OCI-LY3 (cell line): ENCODE measurements around the gene DNAH14.

Experiments
- H2AFZ ChIP-seq: fragments of 200-600, 300-600 bp; shearing (Covaris generic); 2 replicates; pipeline ENCODE4 v1.6.0; 2014; ENCODE audit warnings: antibody characterized with exemption, low read depth, low read length
- H3K27ac ChIP-seq: fragments of 200-600, 300-600 bp; sonication (generic); 2 replicates; pipeline ENCODE4 v1.5.1; 2014; ENCODE audit warnings: mild to moderate bottlenecking, low read length, moderate library complexity, mixed read lengths
- H3K27me3 ChIP-seq: fragments of 200-600, 300-600 bp; sonication (generic); 2 replicates; pipeline ENCODE4 v1.6.1; 2014; ENCODE audit warnings: low read depth, low read length, mixed read lengths
- H3K36me3 ChIP-seq: fragments of 200-600, 300-600 bp; sonication (generic); replicated peaks from 2 replicates; pipeline ENCODE3; 2014; ENCODE audit warnings: low read depth, low read length, mixed read lengths
- H3K4me1 ChIP-seq: fragments of 300-600, 200-600 bp; sonication (generic); 2 replicates; pipeline ENCODE4 v1.6.1; 2014; ENCODE audit warnings: low read length, mixed read lengths
- H3K4me2 ChIP-seq: fragments of 200-600, 300-600 bp; sonication (generic); 2 replicates; pipeline ENCODE4 v1.6.1; 2014; ENCODE audit warnings: low read length, mixed read lengths
- H3K4me3 ChIP-seq: fragments of 300-600, 200-600 bp; sonication (generic); 2 replicates; pipeline ENCODE4 v1.5.1; 2014; ENCODE audit warnings: antibody characterized with exemption, mild to moderate bottlenecking, low read length, moderate library complexity
- H3K79me2 ChIP-seq: fragments of 300-600, 200-600 bp; shearing (Covaris generic); 2 replicates; pipeline ENCODE4 v1.6.1; 2014; ENCODE audit warnings: mild to moderate bottlenecking, low read length, mixed read lengths
- H3K9ac ChIP-seq: fragments of 300-600, 200-600 bp; shearing (Covaris generic); 2 replicates; pipeline ENCODE4 v1.6.0; 2014; ENCODE audit warnings: mild to moderate bottlenecking, low read length, moderate library complexity
- H3K9me3 ChIP-seq: fragments of 200-600, 300-600 bp; shearing (Covaris generic); 2 replicates; pipeline ENCODE4 v1.6.1; 2014; ENCODE audit warnings: low read length, mixed read lengths; ENCODE audit not compliant: insufficient read depth
- H4K20me1 ChIP-seq: fragments of 200-600, 300-600 bp; sonication (generic); 2 replicates; pipeline ENCODE4 v1.6.1; 2016; ENCODE audit warnings: low read length, mixed read lengths; ENCODE audit not compliant: insufficient read depth
- CTCF ChIP-seq: fragments of 200-600, 300-600 bp; sonication (generic); IDR thresholded peaks from 2 replicates; pipeline ENCODE4 v1.5.1; 2014; ENCODE audit warnings: antibody characterized with exemption, low read length, low read depth
- EZH2phosphoT487 ChIP-seq: fragments of 200-600 bp; shearing (Covaris generic); IDR thresholded peaks from 2 replicates; pipeline ENCODE4 v1.6.1; 2018; ENCODE audit warnings: antibody characterized with exemption, mixed run types, low read depth

The DNAH14 gene

GRCh38 chr1:225412803-225413351 lies 483.4 kb downstream of the DNAH14 start:
- peaks cover 7% of the 10 kb centered on the region for H3K4me1 ChIP-seq
- no peaks in the 10 kb centered on the region for H3K27me3 ChIP-seq
- no peak overlapping the region for H3K27ac ChIP-seq
- no peak overlapping the region for H3K4me3 ChIP-seq
- no peak overlapping the region for H3K4me2 ChIP-seq
- no peak overlapping the region for H2AFZ ChIP-seq
- peaks cover 71% of the 10 kb centered on the region for H3K79me2 ChIP-seq
- TF ChIP-seq EZH2phosphoT487, result no peak
- TF ChIP-seq CTCF, result no peak
- peaks cover 89% of the 10 kb centered on the region for H3K36me3 ChIP-seq
- H3K9ac ChIP-seq, result no peak overlapping the region
- peaks cover 28% of the 10 kb centered on the region for H4K20me1 ChIP-seq
- no peaks in the 10 kb centered on the region for H3K9me3 ChIP-seq

GRCh38 chr1:225413708-225414375 lies 484.4 kb downstream of the DNAH14 start:
- no peak overlapping the region for H3K9ac ChIP-seq
- H3K27me3 ChIP-seq, result no peaks in the 10 kb centered on the region
- peaks cover 87% of the 10 kb centered on the region for H3K36me3 ChIP-seq
- H2AFZ ChIP-seq, result no peak overlapping the region
- no peak for TF ChIP-seq EZH2phosphoT487
- 0 out of 2 replicates have a peak, but pooled peaks have one; percentile 12 for TF ChIP-seq CTCF
- H3K4me2 ChIP-seq, result no peak overlapping the region
- peak overlapping the region; percentile 17; the same call in 1 of the 2 replicates for H3K27ac ChIP-seq
- H4K20me1 ChIP-seq, result peaks cover 21% of the 10 kb centered on the region
- H3K9me3 ChIP-seq, result no peaks in the 10 kb centered on the region
- H3K4me3 ChIP-seq, result no peak overlapping the region
- H3K79me2 ChIP-seq, result peaks cover 70% of the 10 kb centered on the region
- H3K4me1 ChIP-seq, result peaks cover 7% of the 10 kb centered on the region

- Histone ChIP-seq H3K4me3 (no peak overlapping the region), H3K79me2 (peaks cover 65% of the 10 kb centered on the region), H3K4me1 (peaks cover 7% of the 10 kb centered on the region), H2AFZ (no peak overlapping the region), H3K9ac (no peak overlapping the region), H3K4me2 (no peak overlapping the region), H3K36me3 (peaks cover 86% of the 10 kb centered on the region), H3K27ac (no peak overlapping the region), H3K9me3 (no peaks in the 10 kb centered on the region), H3K27me3 (no peaks in the 10 kb centered on the region), H4K20me1 (peaks cover 18% of the 10 kb centered on the region)
- TF ChIP-seq CTCF (no peak), EZH2phosphoT487 (no peak)
These were observed 485.8 kb downstream of the DNAH14 start for GRCh38 chr1:225415307-225415706.

GRCh38 chr1:225415967-225416745 lies 486.7 kb downstream of the DNAH14 start:
- H3K9ac ChIP-seq, result no peak overlapping the region
- no peaks in the 10 kb centered on the region for H3K9me3 ChIP-seq
- peaks cover 17% of the 10 kb centered on the region for H4K20me1 ChIP-seq
- no peak overlapping the region for H3K4me2 ChIP-seq
- H2AFZ ChIP-seq, result no peak overlapping the region
- no peak overlapping the region for H3K4me3 ChIP-seq
- TF ChIP-seq CTCF, result no peak
- TF ChIP-seq EZH2phosphoT487, result no peak
- H3K27ac ChIP-seq, result no peak overlapping the region
- H3K27me3 ChIP-seq, result no peaks in the 10 kb centered on the region
- H3K4me1 ChIP-seq, result peaks cover 7% of the 10 kb centered on the region
- peaks cover 69% of the 10 kb centered on the region for H3K79me2 ChIP-seq
- H3K36me3 ChIP-seq, result peaks cover 85% of the 10 kb centered on the region
